ENCODE data around the gene ATG13. TPM values are rescaled to one million over a fixed set of nuclear protein-coding genes. Genes with fewer than 3 reads are reported as not detected.

The ATG13 gene
- total and polyA plus RNA-seq, 12 donors: 31.0 to 177 (median 88.8) TPM

- H3K4me1 ChIP-seq (replicated peaks in 1 of 2): no peaks in the 10 kb centered on the region
- no peak overlapping the region for H3K27ac ChIP-seq
- DNase-seq: no peak
- H3K36me3 ChIP-seq (replicated peaks in 1 of 2): peaks cover 0 to 18% of the 10 kb centered on the region in 2 donors
- TF ChIP-seq POLR2A (IDR thresholded peaks at IDR 0.05): no peak
- TF ChIP-seq, protein P1, sequence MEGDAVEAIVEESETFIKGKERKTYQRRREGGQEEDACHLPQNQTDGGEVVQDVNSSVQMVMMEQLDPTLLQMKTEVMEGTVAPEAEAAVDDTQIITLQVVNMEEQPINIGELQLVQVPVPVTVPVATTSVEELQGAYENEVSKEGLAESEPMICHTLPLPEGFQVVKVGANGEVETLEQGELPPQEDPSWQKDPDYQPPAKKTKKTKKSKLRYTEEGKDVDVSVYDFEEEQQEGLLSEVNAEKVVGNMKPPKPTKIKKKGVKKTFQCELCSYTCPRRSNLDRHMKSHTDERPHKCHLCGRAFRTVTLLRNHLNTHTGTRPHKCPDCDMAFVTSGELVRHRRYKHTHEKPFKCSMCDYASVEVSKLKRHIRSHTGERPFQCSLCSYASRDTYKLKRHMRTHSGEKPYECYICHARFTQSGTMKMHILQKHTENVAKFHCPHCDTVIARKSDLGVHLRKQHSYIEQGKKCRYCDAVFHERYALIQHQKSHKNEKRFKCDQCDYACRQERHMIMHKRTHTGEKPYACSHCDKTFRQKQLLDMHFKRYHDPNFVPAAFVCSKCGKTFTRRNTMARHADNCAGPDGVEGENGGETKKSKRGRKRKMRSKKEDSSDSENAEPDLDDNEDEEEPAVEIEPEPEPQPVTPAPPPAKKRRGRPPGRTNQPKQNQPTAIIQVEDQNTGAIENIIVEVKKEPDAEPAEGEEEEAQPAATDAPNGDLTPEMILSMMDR (IDR thresholded peaks at IDR 0.05): no peak
- no peaks in the 10 kb centered on the region for H3K9me3 ChIP-seq (replicated peaks in 1 of 3)
- WGBS, 4 donors: 94 to 98% (median 95%) methylated on average over 21 to 22 of the region's 22 CpGs
- no peak overlapping the region for H3K4me3 ChIP-seq
- H3K27me3 ChIP-seq: no peaks in the 10 kb centered on the region
- intact Hi-C loops (cut with DNase I): no loop called here
These were observed 16.2 kb downstream of the ATG13 start for GRCh38 chr11:46633291-46634217.

DNA sequence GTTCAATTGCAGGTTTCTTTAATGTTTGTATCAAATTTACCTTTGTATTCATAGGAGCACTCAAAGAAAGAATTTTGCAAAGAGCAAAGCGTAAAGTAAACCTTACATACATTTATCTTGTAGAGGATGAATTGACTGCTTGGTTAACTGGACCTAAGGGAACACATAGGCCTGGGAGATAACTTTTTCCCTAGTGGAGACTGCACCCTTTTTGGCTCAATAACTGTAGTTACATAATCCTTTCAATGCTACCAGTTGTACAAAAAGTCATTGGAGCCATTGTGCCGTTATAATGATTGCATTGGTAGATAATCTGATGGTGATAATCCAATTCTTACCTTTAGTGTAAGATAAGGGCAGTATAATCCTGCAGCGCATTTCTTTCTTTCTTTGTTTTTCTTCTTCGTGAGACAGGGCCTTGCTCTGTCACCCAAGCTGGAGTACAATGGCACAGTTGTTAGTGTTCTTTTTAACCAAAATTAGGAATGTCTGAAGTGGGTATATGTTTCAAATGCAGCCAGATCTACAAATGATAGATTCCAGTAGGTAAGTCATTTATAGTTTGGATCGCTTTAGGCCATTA is 18.3 kb downstream of the ATG13 start:
- WGBS, 4 donors: 86 to 93% (median 89%) methylated on average over 5 of the region's 5 CpGs
- intact Hi-C loops (cut with DNase I): no loop called here
- H3K4me3 ChIP-seq: no peak overlapping the region
- TF ChIP-seq POLR2A (IDR thresholded peaks at IDR 0.05): no peak
- TF ChIP-seq, protein P1 (IDR thresholded peaks at IDR 0.05): no peak
- peaks cover 0 to 4% of the 10 kb centered on the region in 2 donors for H3K36me3 ChIP-seq (replicated peaks in 1 of 2)
- no peak for DNase-seq
- no peaks in the 10 kb centered on the region for H3K4me1 ChIP-seq (replicated peaks in 1 of 2)
- no peaks in the 10 kb centered on the region for H3K27me3 ChIP-seq
- H3K27ac ChIP-seq: no peak overlapping the region
- H3K9me3 ChIP-seq (replicated peaks in 1 of 3): no peaks in the 10 kb centered on the region

GRCh38 chr11:46637546-46637945 is 20.2 kb downstream of the ATG13 start:
- WGBS, 4 donors: 92 to 99% (median 97%) methylated on average over 5 of the region's 5 CpGs
- H3K36me3 ChIP-seq (replicated peaks in 1 of 2): peaks cover 0 to under 1% of the 10 kb centered on the region in 2 donors
- H3K4me1 ChIP-seq (replicated peaks in 1 of 2): peaks cover 4 to 7% of the 10 kb centered on the region in 2 donors
- H3K9me3 ChIP-seq (replicated peaks in 1 of 3): no peaks in the 10 kb centered on the region
- no peak for DNase-seq
- no peak for TF ChIP-seq POLR2A (IDR thresholded peaks at IDR 0.05)
- TF ChIP-seq, protein P1 (IDR thresholded peaks at IDR 0.05): no peak
- no peak overlapping the region for H3K27ac ChIP-seq
- H3K27me3 ChIP-seq: no peaks in the 10 kb centered on the region
- no peak overlapping the region for H3K4me3 ChIP-seq
- intact Hi-C loops (cut with DNase I): no loop called here

DNA sequence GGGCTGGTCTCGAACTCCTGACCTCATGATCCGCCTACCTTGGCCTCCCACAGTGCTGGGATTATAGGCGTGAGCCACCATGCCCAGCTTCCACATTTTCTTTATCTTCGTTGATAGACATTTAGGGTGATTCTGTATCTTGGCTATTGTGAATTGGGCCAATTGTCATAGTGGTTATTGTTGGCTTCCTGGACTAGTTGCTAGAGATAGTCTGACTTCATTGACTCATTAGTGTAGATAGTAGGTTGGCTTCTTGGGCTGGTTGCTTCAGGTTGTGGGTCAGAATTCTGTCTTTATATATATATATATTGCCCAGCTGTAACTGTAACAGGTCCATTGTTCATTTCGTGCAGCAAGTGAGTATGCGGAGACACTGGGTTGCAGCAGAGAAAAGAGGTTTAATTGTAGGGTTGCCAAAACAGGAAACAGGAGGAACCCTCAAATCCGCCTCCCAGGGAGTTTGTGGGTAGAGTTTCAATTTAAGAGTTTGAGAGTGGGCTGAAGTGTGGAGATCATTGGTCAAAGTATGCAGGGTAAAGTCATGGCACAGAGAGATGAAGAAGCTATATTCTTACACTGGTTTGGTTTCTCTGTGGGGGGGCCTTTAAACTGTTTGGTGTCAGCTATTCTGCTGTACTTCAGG is 22.0 kb downstream of the ATG13 start:
- intact Hi-C loops (cut with DNase I): no loop called here
- 91 to 99% (median 94%) methylated on average over 7 of the region's 7 CpGs for WGBS, 4 donors
- no peaks in the 10 kb centered on the region for H3K36me3 ChIP-seq (replicated peaks in 1 of 2)

More for the DNA sequence above, 22.0 kb downstream of the ATG13 start:
- H3K4me3 ChIP-seq: no peak overlapping the region
- no peak for DNase-seq
- peaks cover 4 to 7% of the 10 kb centered on the region in 2 donors for H3K4me1 ChIP-seq (replicated peaks in 1 of 2)
- H3K9me3 ChIP-seq (replicated peaks in 1 of 3): no peaks in the 10 kb centered on the region
- no peaks in the 10 kb centered on the region for H3K27me3 ChIP-seq
- no peak overlapping the region for H3K27ac ChIP-seq
- TF ChIP-seq POLR2A (IDR thresholded peaks at IDR 0.05): no peak
- TF ChIP-seq, protein P1 (IDR thresholded peaks at IDR 0.05): no peak

Measured in adrenal gland (tissue), 12 donors.